Breast epithelium (tissue), 4 donors: ENCODE results near the gene CDR2. TPM values are rescaled to one million over a fixed set of nuclear protein-coding genes. Genes with fewer than 3 reads are reported as not detected.
A peak's percentile ranks its signal among the peaks of the same experiment; 100 is the strongest.

Source experiments
- DNase-seq, 2 donors: peaks; one replicate each; pipeline ENCODE4 v3.0.0-alpha.2; 2019; ENCODE audit warnings: low spot score in 2 of 2
- H3K27ac ChIP-seq, 2 donors: fragments of 200-600 bp; sonication (generic) in 1 of 2; one replicate each; pipeline ENCODE4 v1.5.1; 2016 to 2019; ENCODE audit warnings: mild to moderate bottlenecking in 1 of 2
- H3K27me3 ChIP-seq, 2 donors: fragments of 200-600 bp; sonication (generic) in 1 of 2; one replicate each; pipeline versions ENCODE4 v1.5.1 to v1.6.0; 2017 to 2019; ENCODE audit warnings: control low read depth in 1 of 2, mild to moderate bottlenecking in 1 of 2
- H3K36me3 ChIP-seq: fragments of 200-600 bp; one replicate; pipeline ENCODE4 v1.5.1; 2019
- H3K4me1 ChIP-seq, 2 donors: fragments of 200-600 bp; sonication (generic); one replicate each; pipeline ENCODE4 v1.5.1; 2016 to 2019; ENCODE audit warnings: control low read depth in 1 of 2
- H3K4me3 ChIP-seq, 3 donors: fragments of 200-600 bp; sonication (generic); 1 replicate in 2 of 3; 2 replicates in 1 of 3; pipeline ENCODE4 v1.5.1; 2016 to 2019; ENCODE audit warnings: mild to moderate bottlenecking in 3 of 3, moderate library complexity in 2 of 3
- H3K9me3 ChIP-seq, 2 donors: fragments of 200-600 bp; sonication (generic) in 1 of 2; one replicate each; pipeline ENCODE4 v1.5.1; 2016 to 2019; ENCODE audit warnings: control low read depth in 1 of 2
- POLR2A ChIP-seq: fragments of 450-650 bp; IDR thresholded peaks from one replicate; pipeline ENCODE4 v1.6.1; 2016; ENCODE audit warnings: antibody characterized with exemption, mild to moderate bottlenecking, moderate library complexity
- POLR2AphosphoS5 ChIP-seq, 3 donors: sonication (generic); formaldehyde crosslinking; IDR thresholded peaks; one replicate each; pipeline ENCODE4 v1.6.1; 2017; ENCODE audit warnings: antibody characterized with exemption in 3 of 3
- intact Hi-C: fragments of 100-400 bp; cut with DNase I; formaldehyde crosslinking; loops from one replicate; pipeline ENCODE4 v1.15.1; 2023; ENCODE audit warnings: low total_unique reads
- total RNA-seq, 3 donors: library from RNA; depleted of rRNA; stranded (reverse); fragments of >200 nt; gene quantifications; one replicate each; pipeline ENCODE4 v1.1.0, GENCODE V29; 2016
- TF ChIP-seq, protein P1 (sequence below), 3 donors: fragments of 450-650 bp; IDR thresholded peaks; one replicate each; pipeline ENCODE4 v1.5.1; 2016 to 2017; ENCODE audit warnings: antibody characterized with exemption in 3 of 3, mild to moderate bottlenecking in 3 of 3, moderate library complexity in 3 of 3

The CDR2 gene
- total RNA-seq = 10 to 100 TPM; 20.2 to 37.5 (median 26.9) TPM

DNA sequence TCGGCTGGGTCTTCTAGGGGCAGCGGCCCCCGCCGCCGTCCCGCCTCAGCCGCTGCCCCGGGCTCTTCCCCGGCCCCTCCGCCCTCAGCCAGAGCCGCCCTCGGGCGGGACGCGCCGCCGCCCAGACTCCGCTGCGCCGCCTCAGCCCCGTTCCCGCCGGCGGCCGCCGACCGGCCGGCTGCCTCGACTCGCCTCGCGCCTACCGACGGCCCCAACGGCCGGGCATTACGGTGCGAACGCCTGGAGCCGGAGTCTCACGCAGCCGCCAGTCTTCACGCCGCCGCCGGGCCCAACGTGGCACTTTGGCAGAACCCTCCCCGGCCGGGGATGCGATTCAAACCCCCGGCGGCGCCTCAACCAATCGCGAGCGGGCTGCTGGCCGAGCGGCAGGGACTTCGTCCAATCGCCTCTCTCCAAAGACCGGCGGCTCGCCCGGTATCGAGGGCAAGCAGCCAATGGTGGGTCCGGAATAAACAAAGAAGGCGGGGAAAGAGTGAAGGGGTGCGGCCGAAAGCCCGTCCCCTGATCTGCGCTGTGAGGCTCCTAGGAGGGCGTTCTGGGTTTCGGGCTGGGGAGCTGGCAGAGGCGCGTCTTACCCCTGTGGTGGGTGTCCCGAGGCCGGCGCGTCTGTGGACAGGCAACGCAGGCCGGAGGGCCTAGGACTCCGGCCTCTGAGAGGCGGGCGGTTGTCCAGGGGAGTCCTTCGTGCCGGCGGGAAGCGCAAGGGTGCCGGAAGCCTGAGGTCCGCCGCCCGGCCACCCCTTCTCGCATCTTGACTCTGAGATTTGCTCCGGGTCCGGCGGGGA lies at the start of gene CDR2:
TSS of gene CDR2 (minus strand) at position 309 of the 806 bp plus-strand sequence. CDS start 310 bp downstream, outside the sequence.
- no peaks in the 10 kb centered on the region for H3K27me3 ChIP-seq
- DNase-seq = peak; percentile 96 to 98
- peak within 1 kb of the TSS; percentile 84 to 88 for H3K27ac ChIP-seq
- intact Hi-C loops = no loop called here
- no peaks in the 10 kb centered on the region for H3K9me3 ChIP-seq
- no peaks in the 10 kb centered on the region for H3K36me3 ChIP-seq
- TF ChIP-seq, protein P1, sequence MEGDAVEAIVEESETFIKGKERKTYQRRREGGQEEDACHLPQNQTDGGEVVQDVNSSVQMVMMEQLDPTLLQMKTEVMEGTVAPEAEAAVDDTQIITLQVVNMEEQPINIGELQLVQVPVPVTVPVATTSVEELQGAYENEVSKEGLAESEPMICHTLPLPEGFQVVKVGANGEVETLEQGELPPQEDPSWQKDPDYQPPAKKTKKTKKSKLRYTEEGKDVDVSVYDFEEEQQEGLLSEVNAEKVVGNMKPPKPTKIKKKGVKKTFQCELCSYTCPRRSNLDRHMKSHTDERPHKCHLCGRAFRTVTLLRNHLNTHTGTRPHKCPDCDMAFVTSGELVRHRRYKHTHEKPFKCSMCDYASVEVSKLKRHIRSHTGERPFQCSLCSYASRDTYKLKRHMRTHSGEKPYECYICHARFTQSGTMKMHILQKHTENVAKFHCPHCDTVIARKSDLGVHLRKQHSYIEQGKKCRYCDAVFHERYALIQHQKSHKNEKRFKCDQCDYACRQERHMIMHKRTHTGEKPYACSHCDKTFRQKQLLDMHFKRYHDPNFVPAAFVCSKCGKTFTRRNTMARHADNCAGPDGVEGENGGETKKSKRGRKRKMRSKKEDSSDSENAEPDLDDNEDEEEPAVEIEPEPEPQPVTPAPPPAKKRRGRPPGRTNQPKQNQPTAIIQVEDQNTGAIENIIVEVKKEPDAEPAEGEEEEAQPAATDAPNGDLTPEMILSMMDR (IDR thresholded peaks at IDR 0.05) = no peak
- TF ChIP-seq POLR2AphosphoS5 (IDR thresholded peaks at IDR 0.05) = peak; percentile 16 to 68 (median 46)
- TF ChIP-seq POLR2A = peak; percentile 38
- H3K4me3 ChIP-seq = peak within 1 kb of the TSS; percentile 86 to 95 (median 88)
- peaks cover 0 to 15% of the 10 kb centered on the region in 2 donors for H3K4me1 ChIP-seq

DNA sequence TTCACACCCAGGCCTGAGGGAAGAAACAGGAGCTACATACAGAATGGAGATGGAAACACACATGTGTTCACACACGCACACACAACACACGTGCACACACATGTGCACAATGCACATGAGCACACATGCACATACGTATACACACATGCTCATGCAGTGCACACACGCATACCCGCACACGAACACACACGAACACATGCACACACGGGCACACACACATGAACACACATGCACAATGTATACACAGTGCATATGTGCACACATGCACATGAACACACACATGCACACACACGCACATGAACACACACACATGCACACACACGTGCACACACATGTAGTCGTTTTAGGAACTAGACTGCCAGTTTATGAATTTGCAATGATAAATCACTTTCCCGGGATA lies 49.3 kb upstream of the CDR2 start:
- no peak for DNase-seq
- intact Hi-C loops = no loop called here
- peak overlapping the region; percentile 69 to 93 for H3K27ac ChIP-seq
- H3K4me3 ChIP-seq = no peak overlapping the region
- TF ChIP-seq POLR2A = no peak
- TF ChIP-seq, protein P1 (IDR thresholded peaks at IDR 0.05) = no peak
- TF ChIP-seq POLR2AphosphoS5 (IDR thresholded peaks at IDR 0.05) = no peak
- H3K4me1 ChIP-seq = no peaks in the 10 kb centered on the region
- no peaks in the 10 kb centered on the region for H3K9me3 ChIP-seq
- H3K27me3 ChIP-seq = no peaks in the 10 kb centered on the region
- no peaks in the 10 kb centered on the region for H3K36me3 ChIP-seq

DNA sequence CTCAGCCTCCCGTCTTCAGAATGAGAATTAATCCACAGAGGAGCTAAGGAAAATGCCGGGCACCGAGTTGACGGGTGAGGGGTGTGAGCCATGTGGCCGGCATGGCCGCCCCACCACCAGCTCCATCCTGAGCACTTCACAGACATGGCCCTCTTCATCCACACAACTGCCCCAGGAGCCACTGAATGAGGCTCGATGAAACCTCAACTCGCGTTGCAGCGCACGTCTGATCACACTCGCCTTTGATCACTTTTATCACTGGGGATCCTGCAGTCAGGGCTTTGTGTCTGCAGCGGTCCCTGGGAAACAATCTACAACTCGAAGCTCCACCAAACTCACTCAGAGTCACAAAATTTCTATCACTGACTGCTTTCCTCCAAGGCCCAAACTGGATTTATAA lies 46.7 kb upstream of the CDR2 start:
- Histone ChIP-seq H3K27me3 (no peaks in the 10 kb centered on the region), H3K27ac (no peak overlapping the region), H3K9me3 (no peaks in the 10 kb centered on the region), H3K4me3 (no peak overlapping the region), H3K36me3 (no peaks in the 10 kb centered on the region), H3K4me1 (no peaks in the 10 kb centered on the region)
- intact Hi-C loops = no loop called here
- TF ChIP-seq POLR2AphosphoS5 (IDR thresholded peaks at IDR 0.05) = no peak
- no peak for TF ChIP-seq POLR2A
- TF ChIP-seq, protein P1 (IDR thresholded peaks at IDR 0.05) = no peak
- DNase-seq = no peak

DNA sequence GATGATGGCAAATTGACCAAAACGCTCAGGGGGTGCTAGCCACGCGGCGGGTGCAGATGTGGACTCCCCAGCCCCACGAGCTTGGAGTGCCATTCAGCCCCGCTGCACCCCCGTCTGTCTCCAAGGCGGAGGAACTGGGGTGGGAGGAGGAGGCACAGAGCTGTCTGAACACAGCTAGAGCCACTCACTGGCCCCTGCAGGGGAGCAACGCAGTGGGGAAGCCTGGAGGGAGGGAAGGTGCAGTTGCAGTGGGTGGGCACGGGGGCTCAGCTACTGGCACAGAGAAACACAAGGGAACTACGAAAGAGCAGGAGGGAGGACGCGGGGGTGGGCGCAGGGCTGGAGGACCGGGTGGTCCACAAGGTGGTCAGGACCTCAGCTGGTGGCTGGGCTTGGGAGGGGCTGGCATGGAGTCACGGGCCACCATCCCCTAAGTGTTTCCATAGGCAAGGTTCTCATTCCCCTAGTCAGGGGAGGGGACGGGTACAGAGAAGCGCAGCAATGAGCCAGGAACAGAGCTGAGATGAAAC lies 46.3 kb upstream of the CDR2 start:
- Histone ChIP-seq H3K36me3 (no peaks in the 10 kb centered on the region), H3K4me3 (no peak overlapping the region), H3K27me3 (no peaks in the 10 kb centered on the region), H3K27ac (no peak overlapping the region), H3K4me1 (no peaks in the 10 kb centered on the region), H3K9me3 (no peaks in the 10 kb centered on the region)
- TF ChIP-seq, protein P1 (IDR thresholded peaks at IDR 0.05) = no peak
- no peak for TF ChIP-seq POLR2A
- no peak for TF ChIP-seq POLR2AphosphoS5 (IDR thresholded peaks at IDR 0.05)
- intact Hi-C loops = no loop called here
- no peak for DNase-seq

DNA sequence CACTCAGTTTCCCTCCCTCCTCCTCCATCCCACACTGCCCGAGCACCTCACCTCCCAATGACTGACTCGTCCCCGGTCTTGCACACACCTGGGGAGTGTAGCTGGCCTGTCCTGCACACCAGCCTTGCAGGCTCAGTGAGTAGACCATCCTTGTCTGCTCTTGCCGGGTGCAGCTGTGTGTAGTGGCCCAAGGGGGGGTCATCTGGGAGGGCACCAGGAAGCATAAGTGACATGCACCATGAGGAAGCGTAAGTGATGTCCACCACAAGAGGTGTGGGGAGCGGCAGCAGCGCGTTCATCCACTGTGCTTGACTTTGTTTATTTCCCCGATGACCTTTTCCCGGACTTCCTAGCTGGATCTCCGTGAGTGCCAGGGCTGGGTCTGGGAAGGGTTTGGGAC lies 45.5 kb upstream of the CDR2 start:
- Histone ChIP-seq H3K9me3 (no peaks in the 10 kb centered on the region), H3K36me3 (no peaks in the 10 kb centered on the region), H3K4me3 (no peak overlapping the region), H3K27me3 (no peaks in the 10 kb centered on the region), H3K4me1 (no peaks in the 10 kb centered on the region), H3K27ac (no peak overlapping the region)
- DNase-seq = no peak
- intact Hi-C loops = no loop called here
- no peak for TF ChIP-seq POLR2A
- TF ChIP-seq POLR2AphosphoS5 (IDR thresholded peaks at IDR 0.05) = no peak
- TF ChIP-seq, protein P1 (IDR thresholded peaks at IDR 0.05) = no peak
